Left hindlimb (tissue), 1 donor: ENCODE results near the gene MEIS2.
"Not testable (repeated sequence)": the region's sequence is repeated elsewhere in the genome, so short reads cannot be mapped to it uniquely, and the experiment has no call there.

ENCODE experiments used
- DNase-seq: peaks from one replicate; pipeline ENCODE4 v3.0.0-alpha.2; 2018

The MEIS2 gene

DNA sequence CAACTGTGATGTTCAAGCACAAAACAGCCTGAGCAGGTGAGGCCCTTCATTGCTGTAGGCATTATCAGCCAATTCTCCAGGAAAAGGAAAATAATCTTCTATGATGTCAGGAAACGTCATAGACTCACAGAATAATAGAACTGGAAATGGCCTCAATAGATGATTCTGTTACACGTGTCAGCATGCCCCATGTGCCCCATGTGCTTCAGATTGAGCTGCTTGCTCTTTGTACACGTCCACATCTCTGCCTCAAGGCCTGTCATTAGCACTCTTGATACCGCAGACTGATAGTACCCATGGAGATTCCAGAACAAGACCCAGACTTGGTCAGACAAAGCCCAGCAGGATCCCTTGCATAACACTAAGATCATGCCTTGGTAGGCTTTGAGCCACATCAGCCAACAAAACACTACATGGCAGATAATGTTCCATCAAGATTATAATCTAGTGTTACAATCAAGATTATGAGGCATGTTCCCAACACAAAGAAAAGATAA, 95.9 kb downstream of the MEIS2 start:
- DNase-seq, result no peak

DNA sequence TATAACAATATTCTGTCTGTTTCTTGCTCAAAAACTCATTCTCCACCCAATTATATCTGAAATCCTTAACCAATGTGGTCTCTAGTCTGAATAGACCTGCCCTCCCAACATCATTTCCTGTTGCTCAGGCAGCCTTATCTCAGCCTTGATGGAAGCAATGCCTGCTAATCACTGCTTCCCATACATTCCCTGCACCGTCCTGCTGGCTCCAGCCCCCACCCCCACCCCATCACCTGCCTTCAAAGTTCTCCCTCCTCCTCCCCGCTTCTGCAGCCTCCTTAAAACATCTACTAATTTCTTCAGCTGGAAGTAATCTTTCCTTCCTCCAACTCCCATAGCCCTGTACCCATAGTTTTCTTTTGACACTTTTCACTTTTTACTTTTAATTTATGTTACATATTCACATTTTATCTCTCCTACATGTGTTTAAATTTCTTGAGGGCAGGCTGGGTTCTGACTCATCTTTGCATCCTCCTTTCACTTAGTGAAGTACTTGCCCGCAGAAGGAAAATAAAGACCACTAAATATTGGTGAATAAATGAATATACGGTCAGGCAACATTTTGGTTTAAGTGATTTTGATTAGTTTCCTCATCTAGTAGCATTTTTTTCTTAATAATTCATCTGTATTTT, 98.2 kb downstream of the MEIS2 start:
- no peak for DNase-seq

DNA sequence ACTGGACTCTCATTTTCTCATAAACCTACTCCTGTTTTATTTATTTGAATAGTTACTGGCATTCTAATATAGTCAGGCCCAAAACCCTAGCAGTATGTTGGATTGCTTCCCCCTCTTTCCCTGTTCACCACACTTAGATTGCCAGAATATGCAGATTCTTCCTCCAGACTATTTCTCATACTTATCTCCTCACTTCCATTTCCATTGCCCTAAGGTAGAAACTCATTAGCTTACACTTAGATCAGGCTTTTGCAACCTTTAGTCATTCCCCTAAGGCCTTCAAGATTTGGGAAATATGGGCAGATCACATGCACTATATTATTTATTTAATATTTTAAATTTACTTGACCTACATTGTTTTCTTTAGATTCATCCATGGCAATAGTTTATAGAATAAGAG, 98.9 kb downstream of the MEIS2 start:
- DNase-seq, result no peak

DNA sequence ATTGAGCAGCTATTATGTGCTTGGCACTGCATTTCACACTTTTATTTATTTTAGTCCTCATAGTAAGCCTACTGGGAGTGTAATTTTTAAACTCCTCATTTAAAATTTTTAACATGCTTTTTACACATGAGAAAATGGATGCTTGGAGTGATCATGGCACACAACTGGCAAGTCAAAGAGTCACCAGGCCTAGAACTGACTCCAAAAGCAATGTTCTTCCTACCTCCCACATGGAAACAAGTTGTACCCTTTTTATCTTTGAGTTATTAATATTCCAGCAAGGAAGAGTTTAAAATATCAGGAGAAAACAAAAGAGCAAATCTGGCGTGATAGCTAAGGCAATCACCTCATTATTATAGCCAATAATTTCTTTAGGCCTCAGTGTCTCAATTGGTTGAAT, 100.6 kb downstream of the MEIS2 start:
- DNase-seq, result no peak

DNA sequence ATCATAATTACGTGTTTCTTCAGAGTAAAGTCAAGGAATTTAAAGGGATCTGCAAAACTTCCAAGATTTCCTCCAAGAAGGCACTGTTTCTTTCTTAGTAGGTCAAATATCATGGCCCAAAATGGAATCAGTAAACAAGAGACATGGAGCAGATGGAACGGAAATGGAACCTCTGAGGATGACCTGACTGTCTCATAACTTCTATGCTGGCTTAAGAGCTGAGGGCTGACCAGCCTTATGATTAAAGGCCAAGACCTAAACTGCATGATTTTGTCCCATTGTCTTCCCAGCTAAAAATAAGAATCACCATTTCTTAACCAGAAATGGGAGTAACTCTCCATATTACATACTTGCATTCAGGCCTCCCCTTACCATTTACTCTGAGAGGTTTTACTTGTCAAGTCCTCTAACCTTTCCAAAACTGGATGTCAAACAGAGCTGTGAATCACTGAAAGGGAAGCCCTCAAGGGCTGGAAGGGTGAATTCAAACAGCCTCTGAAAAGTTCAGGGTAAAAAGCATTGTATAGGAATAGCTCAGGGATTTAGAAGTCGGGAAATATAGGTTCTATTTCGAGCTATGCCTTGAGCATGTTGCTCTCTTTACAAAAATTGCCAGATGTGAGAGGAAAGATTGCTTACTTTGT, 103.7 kb downstream of the MEIS2 start:
- DNase-seq, result no peak

DNA sequence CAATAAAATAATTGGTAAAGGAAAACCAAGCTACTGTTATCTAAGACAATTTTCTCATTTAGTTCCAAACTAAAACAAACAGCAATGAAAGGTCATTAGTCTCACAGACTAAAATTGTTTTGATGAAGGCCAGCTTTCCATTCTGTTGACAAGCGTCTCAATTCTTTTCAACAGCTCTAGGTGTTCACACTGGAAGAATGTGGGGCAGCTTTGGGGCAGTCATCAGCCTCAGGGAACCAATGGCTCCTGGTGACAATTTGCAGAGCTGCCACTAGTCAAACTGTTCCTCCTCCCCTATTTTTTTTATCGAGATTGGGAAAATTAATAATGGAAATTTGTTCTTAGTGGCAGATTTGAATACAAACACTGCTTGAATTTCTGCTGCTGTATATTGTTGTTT, 104.2 kb downstream of the MEIS2 start:
- DNase-seq, result no peak

DNA sequence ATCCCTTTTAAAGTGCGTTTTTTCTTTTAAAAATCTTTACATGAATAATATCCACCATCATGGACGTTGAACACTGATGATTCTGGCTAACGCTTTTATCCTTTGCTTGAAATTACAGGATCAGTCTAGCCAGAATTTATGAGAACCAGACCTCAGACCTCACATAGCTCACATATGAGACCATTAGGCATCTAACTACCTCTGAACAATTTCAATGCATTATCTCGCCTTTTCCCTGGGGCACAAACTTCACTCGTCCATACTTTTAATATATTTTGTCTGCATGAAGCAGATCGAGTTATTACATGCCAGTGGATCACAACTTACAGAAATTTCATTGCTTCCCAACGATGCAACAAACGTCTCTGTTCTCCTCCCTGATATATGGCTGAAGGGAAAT, 105.6 kb downstream of the MEIS2 start:
- DNase-seq, result no peak

DNA sequence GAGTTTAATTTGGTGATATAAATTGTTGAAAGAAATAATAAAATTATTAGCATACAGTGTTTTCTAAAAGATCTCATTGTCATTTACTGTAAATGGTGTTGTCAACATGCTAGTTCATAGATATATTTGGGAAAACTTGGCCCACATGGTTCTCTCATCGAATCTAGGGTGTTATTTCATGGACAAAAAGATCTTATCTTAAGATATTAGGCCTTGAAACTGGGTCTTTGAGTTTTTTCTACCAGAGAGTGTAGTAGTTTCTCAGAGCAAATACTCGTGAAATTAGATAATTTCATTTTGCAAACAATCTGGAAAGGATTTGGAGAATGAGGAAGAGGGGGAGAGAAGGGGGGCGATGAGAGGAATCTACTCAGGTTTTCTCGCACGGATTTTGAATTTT, 107.9 kb downstream of the MEIS2 start:
- DNase-seq, result no peak

DNA sequence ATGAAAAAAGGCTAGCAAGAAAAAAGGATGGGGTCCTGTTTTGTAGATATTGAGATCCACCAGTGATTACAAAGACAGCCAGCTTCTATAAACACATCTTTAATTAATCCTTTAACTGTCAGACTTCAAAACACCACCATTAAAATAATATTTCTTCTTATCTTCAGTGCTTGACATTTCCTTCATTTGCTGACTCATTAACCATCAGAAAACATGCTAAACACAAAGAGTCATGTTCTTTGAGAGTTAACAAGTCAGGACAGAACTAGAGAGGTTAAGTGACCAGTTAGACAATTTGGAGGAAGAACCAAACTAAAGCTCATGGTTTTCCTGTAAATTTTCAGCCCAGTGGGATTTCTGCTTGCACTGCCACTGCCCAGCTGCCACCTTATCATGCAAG, 111.4 kb downstream of the MEIS2 start:
- DNase-seq, result no peak

DNA sequence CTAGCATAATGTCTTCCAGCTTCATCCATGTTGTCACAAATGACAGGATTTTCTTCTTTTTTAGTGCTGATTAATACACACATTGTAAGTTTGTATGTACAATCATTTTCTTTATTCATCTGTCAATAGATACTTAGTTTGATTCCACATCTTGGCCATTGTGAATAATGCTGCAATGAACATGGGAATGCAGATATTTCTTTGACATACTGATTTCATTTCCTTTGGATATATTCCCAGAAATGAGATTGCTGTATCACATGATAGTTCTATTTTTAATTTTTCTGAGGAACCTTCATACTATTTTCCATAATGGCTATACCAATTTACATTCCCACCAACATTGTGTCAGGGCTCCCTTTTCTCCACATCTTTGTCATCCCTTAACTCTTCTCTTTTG, 117.9 kb downstream of the MEIS2 start:
- no peak for DNase-seq

DNA sequence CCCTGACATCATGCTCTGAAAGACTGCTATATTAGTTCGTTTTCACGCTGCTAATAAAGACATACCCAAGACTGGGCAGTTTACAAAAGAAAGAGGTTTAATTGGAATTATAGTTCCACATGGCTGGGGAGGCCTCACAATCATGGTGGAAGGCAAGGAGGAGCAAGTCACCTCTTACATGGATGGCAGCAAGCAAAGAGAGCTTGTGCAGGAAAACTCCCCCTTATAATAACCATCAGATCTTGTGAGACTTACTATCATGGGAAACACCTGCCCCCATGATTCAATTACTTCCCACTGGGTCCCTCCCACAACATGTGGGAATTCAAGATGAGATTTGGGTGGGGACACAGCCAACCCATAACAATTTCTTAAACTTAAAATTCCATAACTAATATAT, 120.1 kb downstream of the MEIS2 start:
- DNase-seq, result not testable (repeated sequence)

DNA sequence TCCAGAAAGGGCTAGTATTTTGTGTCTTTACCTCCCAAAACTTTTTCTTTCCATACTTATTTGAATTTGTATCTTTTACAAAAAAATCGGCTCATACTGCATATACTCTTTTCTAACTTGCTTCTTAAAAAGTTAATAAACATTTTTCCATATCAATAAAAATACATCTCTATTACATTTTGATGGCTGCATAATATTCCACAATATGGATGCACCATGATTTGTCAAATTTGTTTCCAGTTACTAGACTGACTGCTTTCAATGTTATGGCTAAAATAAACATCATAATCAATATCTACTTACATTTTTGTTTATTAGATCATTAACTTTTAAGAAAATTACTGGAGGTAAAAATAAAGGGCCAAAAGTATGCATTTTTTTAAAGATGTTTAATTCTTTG, 121.7 kb downstream of the MEIS2 start:
- DNase-seq, result no peak

DNA sequence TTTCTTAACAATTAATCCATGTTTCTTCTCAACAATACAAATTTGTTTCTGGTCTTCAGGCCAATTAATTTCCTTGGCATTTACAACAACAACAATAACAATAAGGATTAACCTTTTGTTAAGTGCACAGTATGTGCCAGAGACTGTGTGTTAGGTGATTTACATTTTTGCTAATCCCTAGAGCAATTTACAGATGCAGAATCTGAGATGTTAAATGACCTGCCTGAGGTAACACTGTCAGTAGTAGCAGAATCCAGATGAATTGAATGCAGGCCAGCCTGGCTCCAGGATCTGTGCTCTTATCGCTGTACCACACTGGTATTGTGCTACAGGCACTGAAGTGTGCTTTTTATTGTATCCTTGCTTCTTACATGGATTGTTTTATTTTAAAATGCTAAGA, 122.2 kb downstream of the MEIS2 start:
- no peak for DNase-seq

DNA sequence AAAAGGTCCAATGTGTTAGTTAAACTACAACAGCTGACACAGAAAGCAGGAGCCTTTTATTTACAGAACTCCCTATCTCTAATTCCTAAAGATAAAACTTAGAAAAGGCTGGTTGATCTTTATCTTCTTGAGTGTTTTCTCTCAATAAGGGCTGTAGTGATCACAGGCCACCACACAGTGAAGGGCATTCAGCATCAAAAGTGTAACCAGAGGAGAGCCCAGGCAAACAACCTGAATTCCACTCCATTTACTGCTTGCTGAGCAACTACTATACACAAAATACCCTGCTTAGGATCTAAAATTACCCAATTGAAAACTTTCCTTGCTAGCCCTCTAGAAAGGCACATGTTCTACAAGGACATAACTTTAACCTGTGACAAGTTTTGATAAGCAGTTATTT, 122.7 kb downstream of the MEIS2 start:
- no peak for DNase-seq

DNA sequence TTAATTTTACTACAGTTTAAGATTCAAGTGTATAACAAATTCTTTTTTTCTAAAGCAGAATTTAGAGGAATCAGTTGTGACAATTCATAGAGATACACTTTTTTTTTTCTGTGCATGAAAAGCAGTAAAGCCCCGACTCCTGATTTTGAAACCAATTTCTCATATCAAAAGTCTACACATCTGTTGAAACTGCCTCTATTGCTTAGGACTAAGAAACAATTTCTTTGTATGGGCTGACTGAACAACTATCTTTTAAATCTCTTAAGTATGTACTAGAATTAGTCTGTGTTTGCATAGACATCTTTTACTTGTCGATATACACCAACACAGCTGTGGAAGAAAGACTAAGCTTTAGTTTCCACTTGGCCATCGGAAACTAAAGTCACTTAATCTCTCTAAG, 127.6 kb downstream of the MEIS2 start:
- no peak for DNase-seq

DNA sequence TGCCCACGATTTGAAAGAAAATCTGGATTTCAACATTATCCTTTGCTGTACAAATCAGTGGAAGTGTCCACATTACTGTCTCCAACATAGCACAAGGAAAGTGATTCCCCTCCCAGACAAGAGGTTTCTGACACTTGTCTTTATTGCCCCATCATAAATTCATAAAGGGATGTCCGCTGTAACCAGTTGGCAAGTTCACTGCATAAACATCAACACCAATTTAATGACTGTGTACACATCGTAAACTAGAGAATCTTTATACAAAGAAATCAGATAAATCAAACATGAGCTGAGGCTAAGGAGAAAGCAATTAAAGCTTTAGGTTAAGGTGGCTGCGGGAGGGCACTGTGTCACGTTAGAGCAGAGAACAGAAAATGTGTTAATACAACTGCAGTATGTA, 129.8 kb downstream of the MEIS2 start:
- DNase-seq, result no peak

DNA sequence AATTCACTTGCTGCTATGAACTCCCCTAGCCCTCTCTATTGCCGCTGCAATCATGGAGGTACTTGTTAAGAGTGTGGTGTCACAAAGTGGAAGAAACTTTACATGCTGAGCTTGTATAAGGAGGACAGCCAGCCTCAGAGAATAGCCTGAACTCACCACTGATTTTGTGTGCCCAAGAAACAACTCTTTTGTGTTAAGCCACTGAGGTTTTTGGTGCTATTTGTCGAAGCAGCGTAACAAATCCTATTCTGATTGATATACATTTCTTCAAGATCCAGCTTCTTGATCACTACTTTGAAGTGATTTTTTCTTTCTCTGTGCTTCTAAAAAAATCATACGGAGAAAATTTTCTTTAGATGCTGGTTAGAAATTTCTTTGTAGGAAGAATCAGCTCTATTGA, 132.4 kb downstream of the MEIS2 start:
- no peak for DNase-seq

DNA sequence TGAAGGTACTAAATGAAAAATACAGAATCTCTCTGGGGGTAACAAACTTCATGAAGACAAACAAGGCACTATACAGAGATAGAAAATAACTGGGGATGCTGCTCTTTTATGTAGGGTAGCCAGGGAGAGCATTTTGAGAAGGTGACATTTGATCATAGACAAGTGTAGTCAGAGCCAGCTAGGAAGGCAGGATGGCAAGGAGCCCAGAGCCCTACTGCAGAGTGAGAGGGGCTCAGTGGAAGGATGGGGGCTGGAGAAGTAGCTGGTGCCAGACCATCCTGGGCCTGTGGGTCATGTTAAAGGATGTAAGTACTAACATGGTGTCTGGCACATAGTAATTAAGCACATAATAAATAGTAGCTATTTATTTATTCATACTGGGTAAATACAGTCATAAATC, 133.6 kb downstream of the MEIS2 start:
- no peak for DNase-seq

DNA sequence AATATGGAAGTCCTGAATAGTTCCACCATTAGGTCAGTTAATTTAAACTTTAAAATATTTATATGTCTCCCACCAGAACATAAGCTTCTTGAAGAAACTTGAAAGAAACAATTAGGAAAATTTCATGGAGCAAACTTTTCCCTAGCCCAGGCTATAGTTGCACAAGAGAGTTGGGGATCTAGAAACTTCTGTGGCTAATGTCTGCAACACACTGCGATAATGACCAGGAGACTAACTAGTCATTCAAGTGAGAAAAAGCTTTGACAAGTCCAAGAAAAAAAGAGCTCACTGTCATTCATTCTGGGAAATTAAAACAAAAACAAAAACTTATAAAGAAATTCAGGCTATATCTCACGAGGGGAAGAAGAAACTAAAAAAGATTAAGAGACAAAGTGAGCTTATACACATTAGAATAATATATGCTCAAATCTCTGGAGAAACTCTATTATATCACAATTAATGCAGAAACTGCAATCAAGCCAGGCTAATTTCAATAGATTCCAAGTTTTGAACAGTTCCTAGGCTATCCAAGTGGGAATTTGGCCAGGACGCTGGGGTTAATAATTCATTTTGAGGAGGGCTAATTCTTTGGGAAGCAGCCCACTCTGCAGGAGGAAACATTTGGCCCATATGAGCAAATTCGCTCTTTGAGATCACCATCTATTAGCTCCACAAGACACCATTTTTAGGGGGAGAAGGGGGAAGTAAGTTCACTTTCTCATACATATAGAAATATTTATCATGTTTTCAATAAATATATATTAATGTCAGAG, 134.6 kb downstream of the MEIS2 start:
- DNase-seq, result no peak

DNA sequence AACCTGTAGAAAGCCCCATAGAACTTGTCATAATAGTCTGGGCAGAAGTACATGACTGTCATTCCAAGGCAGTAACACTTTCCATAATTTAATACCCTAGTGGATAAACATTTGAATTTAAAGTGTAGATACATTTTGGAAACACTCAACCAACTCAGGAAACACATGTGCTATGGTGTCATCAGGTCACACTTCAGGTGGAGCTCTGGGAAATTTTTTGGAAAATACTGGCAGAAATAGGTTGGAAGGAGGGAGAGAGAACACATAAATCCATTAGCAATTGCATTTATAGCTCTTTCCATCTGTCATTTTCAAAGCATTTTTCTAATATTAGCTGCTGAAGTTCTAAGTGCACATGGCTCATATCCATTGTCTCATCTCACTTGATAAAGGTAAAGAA, 135.7 kb downstream of the MEIS2 start:
- no peak for DNase-seq

DNA sequence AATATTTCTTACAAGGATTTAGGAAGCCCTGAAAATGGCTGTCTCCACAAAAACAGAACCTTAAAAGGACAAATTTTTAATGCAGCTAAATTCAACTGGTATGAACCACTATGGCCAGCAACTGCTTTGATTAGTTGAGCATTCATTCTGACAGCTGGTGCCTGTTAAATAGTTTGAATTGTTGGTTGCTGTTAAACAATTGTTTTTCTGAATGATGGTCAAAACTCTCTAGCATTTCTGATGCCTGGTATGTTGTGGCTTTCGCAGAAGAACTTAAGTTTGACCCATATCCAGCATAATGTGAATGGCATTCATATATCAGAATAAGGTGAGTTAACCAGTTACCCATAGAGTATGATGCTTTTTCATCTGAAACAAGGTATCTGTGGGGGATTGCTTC, 138.4 kb downstream of the MEIS2 start:
- DNase-seq, result no peak

DNA sequence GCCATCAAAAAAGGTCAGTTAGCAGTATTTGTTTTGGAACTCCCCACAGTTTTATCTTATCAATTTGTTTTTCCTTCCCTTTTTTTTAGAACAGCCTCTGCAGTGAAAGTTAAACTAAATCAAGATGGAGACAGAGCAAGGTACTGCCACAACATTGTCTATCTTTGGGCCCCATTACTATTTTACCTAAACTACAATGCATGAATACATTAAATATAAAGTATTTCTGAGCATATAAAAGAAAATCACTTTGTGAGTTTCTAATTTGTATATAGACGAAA, 139.5 kb downstream of the MEIS2 start:
- no peak for DNase-seq

DNA sequence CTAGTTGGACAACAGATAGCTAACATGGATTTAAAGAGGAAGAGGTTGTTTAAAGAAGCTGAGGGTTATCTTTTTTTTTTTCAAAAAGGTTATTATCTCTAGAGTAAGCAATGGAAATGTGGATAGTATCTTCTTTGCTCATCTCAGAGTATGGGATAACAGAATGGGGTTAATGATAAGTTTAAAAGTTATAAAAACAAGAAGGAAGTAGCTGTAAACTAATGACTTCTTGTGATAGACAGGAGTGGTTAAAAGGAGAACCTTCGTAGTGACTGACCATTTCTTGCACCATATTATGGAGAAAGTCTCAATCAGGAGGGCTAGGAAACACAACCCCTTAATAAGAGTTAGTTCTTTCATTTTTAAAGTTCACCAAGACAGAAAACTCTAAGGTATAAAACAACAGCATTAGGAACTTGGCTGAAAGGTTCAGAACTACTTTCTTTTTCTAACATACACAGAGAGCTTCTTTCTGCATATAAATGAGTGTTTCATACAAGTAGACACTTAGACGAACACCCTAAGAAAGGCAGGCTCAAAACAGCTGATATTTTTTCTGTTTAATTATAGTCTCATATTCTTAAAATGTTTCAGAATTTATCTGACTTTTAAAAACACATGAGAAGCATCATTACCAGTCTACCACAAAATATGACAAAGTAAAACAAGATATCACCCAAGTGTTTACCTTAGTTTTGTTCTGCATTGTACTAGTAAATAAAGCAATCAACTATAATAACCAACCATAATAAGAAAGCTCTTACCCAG, 140.0 kb downstream of the MEIS2 start:
- DNase-seq, result no peak

DNA sequence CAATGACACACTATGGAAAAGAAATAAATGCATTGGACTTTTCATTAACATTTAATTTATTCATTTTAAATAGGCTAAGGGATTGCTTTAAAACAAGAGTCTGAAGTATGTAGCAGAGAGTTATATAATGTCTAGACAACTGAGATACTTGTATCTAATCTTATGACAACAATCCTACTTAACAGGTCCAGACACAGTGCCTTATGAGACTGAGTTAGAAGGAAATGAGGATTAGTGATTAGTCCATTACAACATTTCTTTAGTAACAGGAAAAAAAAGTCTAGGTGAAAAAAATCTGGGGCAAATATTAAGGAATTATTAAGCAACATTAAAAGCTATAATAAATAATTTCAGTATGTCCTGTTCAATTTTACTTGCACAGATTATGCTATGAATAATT, 140.6 kb downstream of the MEIS2 start:
- DNase-seq, result no peak
